Measurements from ENCODE around the gene COL4A3.

The COL4A3 gene

GRCh38 chr2:227230151-227230550, 65.7 kb downstream of the COL4A3 start:
- no peak for TF ChIP-seq CTCF (conservative IDR thresholded peaks at IDR 0.05)
- no peak for TF ChIP-seq ZFX (IDR thresholded peaks at IDR 0.05)
- no peak overlapping the region for H3K27ac ChIP-seq

- no peak for TF ChIP-seq CTCF (conservative IDR thresholded peaks at IDR 0.05)
- TF ChIP-seq ZFX (IDR thresholded peaks at IDR 0.05), result no peak
- no peak overlapping the region for H3K27ac ChIP-seq
Measured at GRCh38 chr2:227234429-227234828, 70.0 kb downstream of the COL4A3 start.

- TF ChIP-seq CTCF (conservative IDR thresholded peaks at IDR 0.05) (no peak), ZFX (IDR thresholded peaks at IDR 0.05) (no peak)
- no peak overlapping the region for H3K27ac ChIP-seq
Measured at GRCh38 chr2:227237786-227238185, 73.4 kb downstream of the COL4A3 start.

- TF ChIP-seq CTCF (conservative IDR thresholded peaks at IDR 0.05), result peak; percentile 93
- no peak for TF ChIP-seq ZFX (IDR thresholded peaks at IDR 0.05)
- no peak overlapping the region for H3K27ac ChIP-seq
Measured at GRCh38 chr2:227238238-227239237, 74.1 kb downstream of the COL4A3 start.

- TF ChIP-seq CTCF (conservative IDR thresholded peaks at IDR 0.05), result no peak
- TF ChIP-seq ZFX (IDR thresholded peaks at IDR 0.05), result no peak
Measured at GRCh38 chr2:227241005-227241404, 76.6 kb downstream of the COL4A3 start.

GRCh38 chr2:227248876-227249275, 84.5 kb downstream of the COL4A3 start:
- H3K27ac ChIP-seq, result no peak overlapping the region
- no peak for TF ChIP-seq ZFX (IDR thresholded peaks at IDR 0.05)
- TF ChIP-seq CTCF (conservative IDR thresholded peaks at IDR 0.05), result no peak

More at GRCh38 chr2:227241005-227241404, 76.6 kb downstream of the COL4A3 start:
- H3K27ac ChIP-seq, result no peak overlapping the region

GRCh38 chr2:227252831-227253230, 88.4 kb downstream of the COL4A3 start:
- TF ChIP-seq ZFX (IDR thresholded peaks at IDR 0.05) (no peak), CTCF (conservative IDR thresholded peaks at IDR 0.05) (no peak)
- H3K27ac ChIP-seq, result no peak overlapping the region

All from C4-2B (cell line).